ENCODE results near the gene RPL3.

The RPL3 gene

GRCh38 chr22:39279170-39279850, 40.1 kb downstream of the RPL3 start:
- DNase-seq, result no peak

DNA sequence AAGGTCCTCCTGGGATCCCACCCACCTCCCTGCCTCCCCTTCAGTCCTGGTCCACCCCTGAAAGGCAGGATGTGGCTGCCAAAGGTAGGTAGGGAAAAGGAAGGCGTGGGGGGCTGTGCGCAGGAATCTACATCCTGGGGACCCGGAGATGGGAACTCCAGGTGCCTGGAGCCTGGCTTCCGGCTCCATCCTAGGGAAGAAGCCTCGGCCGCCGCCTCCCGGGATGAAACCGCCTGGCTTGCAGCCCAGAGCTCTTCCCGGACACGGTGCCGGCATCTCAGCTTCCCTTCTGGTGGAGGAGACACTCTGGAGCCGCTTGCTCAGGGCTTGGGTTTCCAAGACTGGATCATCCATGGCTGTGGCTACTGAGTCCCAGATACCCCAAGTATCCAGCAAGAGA, 41.4 kb downstream of the RPL3 start:
- peak; percentile 45 for DNase-seq

GRCh38 chr22:39277142-39277607, 42.2 kb downstream of the RPL3 start:
- DNase-seq, result peak; percentile 88

GRCh38 chr22:39276440-39277141, 42.8 kb downstream of the RPL3 start:
- no peak for DNase-seq

GRCh38 chr22:39275814-39276439, 43.5 kb downstream of the RPL3 start:
- no peak for DNase-seq

DNA sequence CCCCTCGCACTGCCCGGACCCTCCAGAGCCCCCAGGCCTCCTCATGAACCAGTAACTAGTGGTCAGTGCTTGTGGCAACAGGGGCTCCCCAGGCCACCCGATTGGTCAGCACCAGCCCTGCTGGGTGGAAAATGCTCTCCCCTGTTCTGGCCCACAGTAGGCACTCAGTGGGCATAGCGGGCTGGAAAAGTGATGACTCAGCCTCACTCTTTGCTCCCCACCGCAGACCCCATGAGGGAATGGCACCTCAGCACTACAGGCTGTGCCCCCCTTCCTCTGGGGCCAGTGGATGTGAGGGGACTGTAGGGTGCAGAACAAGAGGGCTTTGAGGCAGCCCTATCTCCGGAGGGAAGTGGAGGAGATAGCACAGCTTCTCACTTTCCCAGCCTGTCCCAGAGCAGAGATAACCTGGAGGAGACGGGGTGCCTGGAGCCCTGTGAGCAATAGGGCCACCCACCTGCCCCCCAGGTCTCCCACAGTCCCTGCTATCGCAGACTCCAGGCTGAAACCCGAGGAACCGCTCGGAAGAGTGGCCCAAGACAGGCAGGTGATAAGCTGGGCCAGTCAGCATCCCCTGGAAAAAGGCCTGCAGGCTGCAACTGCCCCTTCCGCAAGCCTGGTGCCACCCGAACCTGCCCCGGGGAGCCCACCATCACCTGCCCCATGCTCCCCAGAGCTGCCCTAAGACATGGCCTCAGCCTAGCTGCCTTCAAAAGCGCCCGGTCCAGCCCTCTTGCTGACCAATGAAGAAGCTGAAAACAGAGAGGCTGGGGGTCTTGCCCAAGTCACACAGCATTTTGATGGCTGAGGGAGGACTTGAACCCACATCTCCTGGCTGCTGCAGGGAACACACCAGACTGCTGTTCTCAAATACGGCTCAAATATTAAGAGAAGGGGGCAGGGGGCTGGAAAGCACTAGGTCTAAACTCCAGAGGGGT, 45.2 kb downstream of the RPL3 start:
- no peak for DNase-seq

DNA sequence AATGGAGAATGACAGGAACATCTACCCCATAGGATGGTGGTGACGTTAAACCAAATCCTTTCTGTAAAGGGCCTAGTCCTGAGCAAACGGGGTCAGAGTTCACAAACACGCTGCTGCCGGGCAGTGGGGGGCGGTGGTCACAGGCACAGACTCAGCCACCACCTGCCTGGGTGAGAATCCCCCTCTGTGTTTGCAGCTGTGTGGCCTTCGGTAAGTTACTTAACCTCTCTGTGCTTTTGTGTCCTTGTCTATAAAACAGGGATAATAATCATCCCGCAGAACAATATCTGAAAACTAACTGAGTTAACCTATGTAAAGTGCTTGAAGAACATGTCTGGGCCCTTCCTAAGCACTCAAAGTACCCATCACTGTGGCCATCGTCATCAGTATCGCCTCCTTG, 48.6 kb downstream of the RPL3 start:
- DNase-seq, result no peak

GRCh38 chr22:39270280-39270679, 49.1 kb downstream of the RPL3 start:
- no peak for DNase-seq

DNA sequence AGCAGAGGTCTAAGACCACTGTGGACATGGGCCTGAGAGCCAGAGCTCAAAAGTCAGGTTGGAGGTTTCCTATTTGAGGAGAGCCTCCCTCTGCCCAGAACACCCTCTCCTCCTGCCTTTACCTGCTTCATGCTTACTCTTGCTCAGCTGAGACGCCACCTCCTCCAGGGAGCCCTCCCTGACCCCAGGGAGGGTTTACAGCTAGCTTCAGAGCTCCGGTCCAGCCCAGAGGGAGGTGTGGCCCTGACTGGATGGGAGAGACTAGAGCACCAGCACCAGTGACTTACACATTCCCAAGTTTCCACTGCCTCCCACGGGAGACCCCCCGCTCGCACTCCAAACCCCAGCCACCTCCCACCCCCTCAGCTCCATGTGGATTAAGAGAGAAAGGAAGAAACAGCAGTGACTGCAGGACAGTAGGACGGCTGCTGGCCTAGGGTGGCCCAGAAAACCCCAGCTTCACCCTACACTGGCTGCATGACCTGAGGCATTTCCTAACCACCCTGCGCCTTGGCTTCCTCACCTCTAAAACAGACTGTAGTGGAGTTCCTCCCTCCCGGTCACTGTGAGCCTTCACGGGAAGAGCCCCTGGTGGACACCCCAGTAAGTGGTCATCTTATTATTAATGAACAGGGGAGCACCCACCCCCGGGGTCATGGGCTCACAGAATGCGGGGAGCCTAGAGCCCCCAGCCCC, 50.2 kb downstream of the RPL3 start:
- no peak for DNase-seq

GRCh38 chr22:39268645-39269044, 50.8 kb downstream of the RPL3 start:
- no peak for DNase-seq

GRCh38 chr22:39267974-39268373, 51.4 kb downstream of the RPL3 start:
- no peak for DNase-seq

DNA sequence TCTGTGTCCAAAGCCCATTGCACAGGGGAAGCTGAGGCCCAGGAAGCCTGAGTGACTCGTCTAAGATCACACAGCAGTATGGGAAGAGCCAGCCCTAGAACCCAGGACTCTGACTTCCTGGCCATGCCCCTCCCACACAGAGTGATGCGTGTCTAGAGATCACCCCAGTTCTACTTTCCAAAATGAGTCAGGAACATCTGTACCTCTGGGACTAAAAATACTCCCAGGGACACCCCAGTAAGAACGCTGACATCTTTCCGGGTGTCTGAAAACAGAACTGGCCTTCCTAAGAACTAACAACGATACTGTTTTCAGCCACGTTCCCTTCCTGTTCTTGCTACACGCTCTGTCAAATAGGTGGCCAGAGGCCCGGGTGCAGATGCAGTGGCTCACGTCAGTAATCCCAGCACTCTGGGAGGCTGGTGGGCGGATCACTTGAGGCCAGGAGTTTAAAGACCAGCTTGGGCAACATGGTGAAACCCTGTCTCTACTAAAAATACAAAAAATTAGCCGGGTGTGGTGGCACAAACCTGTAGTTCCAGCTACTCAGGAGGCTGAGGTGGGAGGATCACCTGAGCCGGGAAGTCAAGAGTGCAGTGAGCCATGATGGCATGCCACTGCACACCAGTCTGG, 52.9 kb downstream of the RPL3 start:
- peak; percentile 91 for DNase-seq

DNA sequence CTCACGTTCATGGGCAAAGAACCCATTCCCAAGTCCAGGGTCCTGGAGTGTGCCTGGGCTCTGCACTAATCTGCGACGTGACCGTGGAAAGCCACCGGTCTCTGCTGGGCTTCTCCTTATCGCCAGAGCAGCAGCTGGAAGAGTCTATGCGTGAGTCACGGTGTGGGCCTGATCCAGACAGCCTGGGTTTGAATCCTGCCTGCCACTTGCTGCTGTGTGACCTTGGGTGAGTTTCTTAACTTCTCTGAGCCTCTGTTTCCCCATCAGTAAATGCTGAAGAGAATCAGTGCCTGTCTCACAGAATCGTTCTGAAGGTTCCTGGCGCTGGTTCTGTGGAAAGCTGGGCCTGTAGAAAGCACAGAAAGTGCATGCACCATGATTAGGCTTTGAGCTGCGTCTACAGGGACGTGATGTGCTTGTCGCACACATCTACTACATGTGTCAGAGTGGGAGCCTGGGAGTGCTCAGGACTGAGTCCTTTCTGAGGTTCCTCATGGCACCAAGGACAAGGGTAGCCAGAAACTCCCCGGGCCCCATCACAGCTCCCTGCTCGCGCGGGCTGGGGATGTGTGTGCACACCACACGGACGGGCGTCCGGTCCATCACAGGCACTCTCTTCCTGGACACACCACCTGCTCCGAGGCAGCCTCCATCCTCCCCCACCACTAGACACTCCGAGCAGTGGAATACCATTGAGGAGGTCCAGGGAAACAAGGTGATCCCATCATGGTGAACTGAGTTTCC, 54.1 kb downstream of the RPL3 start:
- DNase-seq, result no peak

DNA sequence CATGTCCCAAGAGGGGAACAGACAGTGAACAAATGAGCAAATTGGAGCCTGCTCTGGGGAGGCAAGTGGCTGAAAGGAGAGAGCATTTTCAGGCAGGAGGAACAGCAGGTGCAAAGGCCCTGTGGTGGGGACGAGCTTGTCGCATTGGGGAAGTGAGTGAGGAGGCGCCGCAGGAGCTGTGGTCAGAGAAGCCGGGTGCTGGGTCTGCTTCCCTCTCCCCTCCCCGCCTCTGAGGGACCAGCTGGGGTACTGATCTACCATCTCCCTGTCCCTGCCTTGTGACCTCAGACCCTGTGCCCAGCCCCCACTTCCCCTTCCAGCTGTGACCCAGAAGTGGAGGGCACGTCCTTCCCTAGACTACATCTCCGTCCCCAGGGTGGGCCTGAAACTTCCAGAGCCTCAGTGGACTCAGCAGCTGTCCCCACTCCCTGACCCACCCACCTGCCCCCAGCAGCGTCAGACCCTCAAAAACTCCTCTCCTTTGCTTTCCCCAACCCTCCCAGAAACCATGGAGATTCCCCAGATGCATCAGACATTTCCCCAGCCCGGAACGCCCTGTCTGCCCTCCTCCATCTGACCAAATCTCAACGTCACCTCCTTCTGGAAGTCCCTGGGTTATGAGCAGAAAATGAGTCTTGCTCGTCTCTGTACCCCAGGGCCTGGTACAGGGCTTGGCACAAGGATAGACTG, 54.9 kb downstream of the RPL3 start:
- no peak for DNase-seq

GRCh38 chr22:39263626-39264348, 55.6 kb downstream of the RPL3 start:
- DNase-seq, result no peak

All from HCEC 1CT (cell line).